Ishikawa (cell line): Measurements from ENCODE around the gene NBPF3.

Source experiments
- CEBPB ChIP-seq: IDR thresholded peaks from 2 replicates; pipeline ENCODE4 v1.6.1; 2012
- CREB1 ChIP-seq: IDR thresholded peaks from 2 replicates; pipeline ENCODE4 v1.6.1; 2012; ENCODE audit warnings: low read depth
- EGR1 ChIP-seq: IDR thresholded peaks from 2 replicates; pipeline ENCODE4 v1.6.1; 2012
- FOXM1 ChIP-seq: IDR thresholded peaks from 2 replicates; pipeline ENCODE4 v1.6.1; 2012; ENCODE audit warnings: low read depth, borderline replicate concordance
- MAX ChIP-seq: IDR thresholded peaks from 2 replicates; pipeline ENCODE4 v1.6.1; 2012
- NFIC ChIP-seq: IDR thresholded peaks from 2 replicates; pipeline ENCODE4 v1.6.1; 2012
- REST ChIP-seq: IDR thresholded peaks from 2 replicates; pipeline ENCODE4 v1.6.1; 2012; ENCODE audit warnings: low read depth, mild to moderate bottlenecking
- TAF1 ChIP-seq: IDR thresholded peaks from 2 replicates; pipeline ENCODE4 v1.6.1; 2012; ENCODE audit warnings: low read depth, mild to moderate bottlenecking
- YY1 ChIP-seq: IDR thresholded peaks from 2 replicates; pipeline ENCODE4 v1.6.1; 2012; ENCODE audit warnings: low read depth

GRCh38 chr1:21514245-21514644 is 74.3 kb downstream of the NBPF3 start:
- TF ChIP-seq REST (no peak), EGR1 (no peak), MAX (no peak), TAF1 (no peak), CEBPB (no peak), NFIC (no peak), YY1 (no peak), CREB1 (no peak), FOXM1 (no peak)
